ENCODE data around the gene GPRIN1.

DNA sequence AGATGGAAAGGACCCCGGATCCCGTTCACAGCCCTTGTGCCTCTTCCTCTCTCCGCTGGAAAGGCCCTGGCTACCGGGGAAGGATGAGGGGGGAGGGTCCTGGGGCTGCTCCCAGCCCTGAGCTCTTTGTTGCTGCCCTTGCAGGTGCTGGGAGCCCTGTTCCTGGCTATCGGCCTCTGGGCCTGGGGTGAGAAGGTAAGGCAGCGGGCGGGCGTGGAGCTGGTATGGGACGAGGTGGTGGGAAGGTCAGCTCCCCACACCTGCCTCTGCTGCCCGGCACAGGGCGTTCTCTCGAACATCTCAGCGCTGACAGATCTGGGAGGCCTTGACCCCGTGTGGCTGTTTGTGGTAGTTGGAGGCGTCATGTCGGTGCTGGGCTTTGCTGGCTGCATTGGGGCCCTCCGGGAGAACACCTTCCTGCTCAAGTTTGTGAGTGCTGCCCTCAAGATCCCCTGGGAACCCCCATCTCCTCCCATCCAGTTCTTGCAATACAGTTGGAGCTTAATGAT, 41.6 kb upstream of the GPRIN1 start:
- TF ChIP-seq, protein P1, sequence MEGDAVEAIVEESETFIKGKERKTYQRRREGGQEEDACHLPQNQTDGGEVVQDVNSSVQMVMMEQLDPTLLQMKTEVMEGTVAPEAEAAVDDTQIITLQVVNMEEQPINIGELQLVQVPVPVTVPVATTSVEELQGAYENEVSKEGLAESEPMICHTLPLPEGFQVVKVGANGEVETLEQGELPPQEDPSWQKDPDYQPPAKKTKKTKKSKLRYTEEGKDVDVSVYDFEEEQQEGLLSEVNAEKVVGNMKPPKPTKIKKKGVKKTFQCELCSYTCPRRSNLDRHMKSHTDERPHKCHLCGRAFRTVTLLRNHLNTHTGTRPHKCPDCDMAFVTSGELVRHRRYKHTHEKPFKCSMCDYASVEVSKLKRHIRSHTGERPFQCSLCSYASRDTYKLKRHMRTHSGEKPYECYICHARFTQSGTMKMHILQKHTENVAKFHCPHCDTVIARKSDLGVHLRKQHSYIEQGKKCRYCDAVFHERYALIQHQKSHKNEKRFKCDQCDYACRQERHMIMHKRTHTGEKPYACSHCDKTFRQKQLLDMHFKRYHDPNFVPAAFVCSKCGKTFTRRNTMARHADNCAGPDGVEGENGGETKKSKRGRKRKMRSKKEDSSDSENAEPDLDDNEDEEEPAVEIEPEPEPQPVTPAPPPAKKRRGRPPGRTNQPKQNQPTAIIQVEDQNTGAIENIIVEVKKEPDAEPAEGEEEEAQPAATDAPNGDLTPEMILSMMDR (IDR thresholded peaks at IDR 0.05; ENCODE audit: insufficient read depth, low read length, poor library complexity, severe bottlenecking), result no peak
- TF ChIP-seq EZH2phosphoT487 (conservative IDR thresholded peaks at IDR 0.05; ENCODE audit: low read length), result no peak

Data from SU-DHL-6 (cell line).